Ovary (tissue), 3 donors: ENCODE data around the gene CD300A.

ENCODE experiments used
- CTCF ChIP-seq, 3 donors: fragments of 450-650 bp in 2 of 3; fragments of 200-600 bp in 1 of 3; IDR thresholded peaks; one replicate each; pipeline versions ENCODE4 v1.5.1 to v1.8.0; 2016 to 2022; ENCODE audit warnings: antibody characterized with exemption in 3 of 3, mild to moderate bottlenecking in 1 of 3
- EP300 ChIP-seq: sonication (generic); formaldehyde crosslinking; IDR thresholded peaks from one replicate; pipeline ENCODE4 v1.6.1; 2017; ENCODE audit warnings: antibody characterized with exemption
- POLR2A ChIP-seq: fragments of 450-650 bp; IDR thresholded peaks from one replicate; pipeline ENCODE4 v1.6.1; 2017; ENCODE audit warnings: antibody characterized with exemption, mild to moderate bottlenecking, moderate library complexity
- donor health status: DM: no; HTN: no; CAD: no.

DNA sequence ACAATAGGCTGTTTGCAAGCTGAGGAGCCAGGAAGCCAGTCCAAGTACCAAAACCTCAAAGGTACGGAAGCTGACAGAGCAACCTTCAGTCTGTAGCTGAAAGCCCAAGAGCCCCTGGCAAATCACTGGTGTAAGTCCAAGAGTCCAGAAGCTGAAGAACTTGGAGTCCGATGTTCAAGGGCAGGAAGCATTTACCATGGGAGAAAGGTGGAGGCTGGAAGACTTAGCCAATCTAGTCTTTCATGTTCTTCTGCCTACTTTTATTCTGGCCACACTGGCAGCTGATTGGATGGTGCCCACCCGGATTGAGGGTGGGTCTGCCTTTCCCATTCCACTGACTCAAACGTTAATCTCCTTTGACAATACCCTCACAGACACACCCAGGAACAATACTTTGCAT, 49.5 kb downstream of the CD300A start:
- no peak for TF ChIP-seq CTCF (IDR thresholded peaks at IDR 0.05)
- no peak for TF ChIP-seq POLR2A
- TF ChIP-seq EP300: no peak
